NT2/D1 (cell line): ENCODE data around the gene SH2D6.

ENCODE experiments used
- DNase-seq: peaks from one replicate; pipeline ENCODE4 v3.0.0-alpha.2; 2011; ENCODE audit warnings: low read depth, low spot score
- H3K27me3 ChIP-seq: 2 replicates; pipeline ENCODE4 v1.6.0; 2011; ENCODE audit warnings: mild to moderate bottlenecking; ENCODE audit not compliant: insufficient read length, insufficient read depth
- H3K36me3 ChIP-seq: 2 replicates; pipeline ENCODE4 v1.6.1; 2011; ENCODE audit warnings: mild to moderate bottlenecking, low read length, mixed read lengths; ENCODE audit not compliant: insufficient read depth, insufficient read length
- H3K4me1 ChIP-seq: 2 replicates; pipeline ENCODE4 v1.5.1; 2011; ENCODE audit not compliant: insufficient read depth, insufficient read length
- H3K4me3 ChIP-seq: 2 replicates; pipeline ENCODE4 v1.5.1; 2011; ENCODE audit warnings: low read depth; ENCODE audit not compliant: insufficient read length
- H3K9ac ChIP-seq: 2 replicates; pipeline ENCODE4 v1.6.0; 2011; ENCODE audit warnings: low read depth; ENCODE audit not compliant: insufficient read length
- H3K9me3 ChIP-seq: 2 replicates; pipeline ENCODE4 v1.5.1; 2011; ENCODE audit warnings: mild to moderate bottlenecking, low read length; ENCODE audit not compliant: insufficient read depth
- SUZ12 ChIP-seq: IDR thresholded peaks from 2 replicates; pipeline ENCODE4 v1.6.1; 2011; ENCODE audit not compliant: insufficient read length, insufficient read depth; ENCODE audit errors: extremely low read depth
- YY1 ChIP-seq: IDR thresholded peaks from 2 replicates; pipeline ENCODE4 v1.6.1; 2011; ENCODE audit not compliant: insufficient read length, insufficient read depth
- ZNF274 ChIP-seq: IDR thresholded peaks from 2 replicates; pipeline ENCODE4 v1.6.1; 2011; ENCODE audit warnings: mild to moderate bottlenecking, low read depth, low read length

Gene SH2D6

DNA sequence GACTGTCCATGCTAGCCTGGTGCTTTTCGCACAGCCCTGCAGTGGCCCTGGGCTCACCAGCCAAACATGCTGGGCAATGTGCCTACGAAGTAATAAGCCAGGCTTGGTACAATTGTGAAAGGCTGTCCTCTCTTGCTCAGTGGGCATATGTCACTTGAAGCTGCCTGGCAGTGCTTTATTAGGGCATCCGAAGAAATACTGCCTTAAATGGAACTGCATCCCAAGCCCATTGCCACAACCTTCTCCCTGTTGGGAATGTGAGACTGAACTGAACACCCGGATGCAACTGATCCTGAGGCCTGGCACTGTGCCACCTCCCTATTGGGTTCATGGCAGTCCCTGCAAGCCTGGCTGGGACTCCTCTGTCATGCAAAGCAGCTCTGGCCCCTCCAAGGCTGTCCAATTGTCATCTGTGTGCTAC, 24.2 kb upstream of the SH2D6 start:
- no peak overlapping the region for H3K9ac ChIP-seq
- peaks cover 7% of the 10 kb centered on the region for H3K4me1 ChIP-seq
- no peak overlapping the region for H3K4me3 ChIP-seq
- no peak for DNase-seq
- H3K36me3 ChIP-seq: peaks cover 73% of the 10 kb centered on the region
- no peaks in the 10 kb centered on the region for H3K9me3 ChIP-seq
- H3K27me3 ChIP-seq: no peaks in the 10 kb centered on the region
- TF ChIP-seq YY1 (no peak), SUZ12 (no peak), ZNF274 (no peak)

DNA sequence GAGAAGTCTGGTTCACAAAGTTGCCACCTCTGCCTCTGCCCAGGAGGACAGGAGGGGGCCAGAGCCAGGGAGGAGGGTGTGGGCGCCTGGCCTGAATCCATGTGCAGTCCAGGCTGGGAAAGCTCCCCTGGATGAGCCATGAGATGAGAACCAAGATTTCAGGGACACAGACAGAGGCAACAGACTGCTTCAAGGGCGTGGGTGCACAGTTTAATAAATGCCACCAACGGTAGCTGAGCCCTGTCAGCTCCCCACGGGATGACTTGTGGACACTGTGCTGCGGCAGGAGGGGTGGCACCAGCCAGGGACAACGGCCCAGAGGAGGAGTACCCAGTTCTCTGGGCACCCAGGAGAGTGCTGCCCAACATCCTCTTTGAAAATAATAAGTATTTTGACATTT, 23.5 kb upstream of the SH2D6 start:
- H3K9ac ChIP-seq: no peak overlapping the region
- no peaks in the 10 kb centered on the region for H3K27me3 ChIP-seq
- TF ChIP-seq YY1 (no peak), ZNF274 (no peak), SUZ12 (no peak)
- no peak overlapping the region for H3K4me3 ChIP-seq
- peaks cover 7% of the 10 kb centered on the region for H3K4me1 ChIP-seq
- no peak for DNase-seq
- no peaks in the 10 kb centered on the region for H3K9me3 ChIP-seq
- peaks cover 68% of the 10 kb centered on the region for H3K36me3 ChIP-seq

- H3K9me3 ChIP-seq: no peaks in the 10 kb centered on the region
- TF ChIP-seq YY1 (no peak), SUZ12 (no peak), ZNF274 (no peak)
- H3K4me1 ChIP-seq: peaks cover 7% of the 10 kb centered on the region
- H3K36me3 ChIP-seq: peaks cover 68% of the 10 kb centered on the region
- H3K9ac ChIP-seq: no peak overlapping the region
- no peak overlapping the region for H3K4me3 ChIP-seq
- no peak for DNase-seq
- no peaks in the 10 kb centered on the region for H3K27me3 ChIP-seq
Observed at GRCh38 chr2:85395912-85396475, 22.5 kb upstream of the SH2D6 start.

DNA sequence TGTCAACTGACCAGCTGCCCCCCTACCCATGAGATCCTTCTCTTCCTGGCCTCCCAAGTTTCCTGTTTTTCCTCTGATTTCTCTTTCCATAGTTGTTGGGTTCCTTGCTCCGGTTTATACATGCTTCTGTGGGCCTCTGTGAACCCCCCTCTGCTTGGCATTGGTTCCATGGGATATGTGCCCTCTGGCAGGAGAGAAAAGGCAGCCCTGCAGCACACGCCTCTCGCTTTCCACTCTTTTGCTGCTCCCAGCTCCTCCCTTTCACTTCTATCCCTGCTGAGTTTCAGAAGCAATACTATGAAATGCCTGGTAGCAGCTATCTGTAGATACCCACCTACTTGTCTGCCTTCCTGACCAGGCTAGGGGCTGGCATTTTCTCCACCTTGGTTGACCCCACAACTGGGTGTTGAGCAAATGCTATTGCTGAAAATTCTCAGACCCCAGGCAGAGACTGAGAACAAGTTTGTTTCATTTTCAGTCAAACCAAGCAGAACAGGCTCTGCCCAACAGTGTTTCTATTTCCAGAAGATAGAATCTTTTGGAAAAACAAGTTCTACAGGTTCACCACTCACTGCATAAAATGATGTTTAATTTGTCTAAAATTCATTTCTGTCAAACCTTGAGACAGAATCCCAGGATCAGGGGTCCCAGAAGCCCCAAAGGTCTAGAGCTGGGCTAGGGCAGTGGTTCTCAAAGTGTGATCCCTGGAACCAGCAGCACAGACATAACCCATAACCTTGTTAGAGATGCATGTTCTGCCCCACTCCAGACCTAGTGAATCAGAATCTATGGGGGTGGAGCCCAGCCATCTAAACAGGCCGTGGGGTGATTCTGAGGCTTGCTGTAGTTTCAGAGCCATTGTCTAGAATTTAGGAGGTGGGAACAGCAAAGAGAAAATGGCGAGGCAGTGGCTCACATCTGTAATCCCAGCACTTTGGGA, 21.7 kb upstream of the SH2D6 start:
- Histone ChIP-seq H3K9me3 (no peaks in the 10 kb centered on the region), H3K27me3 (no peaks in the 10 kb centered on the region), H3K9ac (no peak overlapping the region), H3K36me3 (peaks cover 69% of the 10 kb centered on the region), H3K4me3 (no peak overlapping the region), H3K4me1 (peaks cover 7% of the 10 kb centered on the region)
- no peak for TF ChIP-seq ZNF274
- no peak for TF ChIP-seq YY1
- no peak for TF ChIP-seq SUZ12
- no peak for DNase-seq

DNA sequence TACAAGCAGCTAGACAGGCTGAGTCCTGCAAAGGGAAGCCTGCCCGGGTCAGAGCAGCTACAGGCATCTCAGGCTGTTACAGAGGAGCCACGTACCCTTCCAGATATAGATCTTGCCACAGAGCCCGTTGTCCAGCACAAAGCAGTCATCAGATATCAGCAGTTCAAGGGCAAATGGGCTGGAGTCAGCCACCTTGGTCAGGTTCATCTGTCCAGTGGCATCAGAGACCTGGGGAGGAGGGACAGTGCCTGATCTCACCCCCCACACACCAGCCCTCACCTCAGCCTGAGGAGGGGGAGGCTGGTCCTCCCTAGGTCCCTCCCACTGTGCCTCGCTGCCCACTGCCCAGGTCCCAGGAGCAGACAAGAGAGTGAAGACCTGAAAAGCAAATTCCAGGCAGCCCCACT, 20.6 kb upstream of the SH2D6 start:
- TF ChIP-seq SUZ12 (no peak), YY1 (no peak), ZNF274 (no peak)
- peaks cover 7% of the 10 kb centered on the region for H3K4me1 ChIP-seq
- H3K9ac ChIP-seq: no peak overlapping the region
- H3K36me3 ChIP-seq: peaks cover 71% of the 10 kb centered on the region
- H3K27me3 ChIP-seq: no peaks in the 10 kb centered on the region
- DNase-seq: no peak
- no peak overlapping the region for H3K4me3 ChIP-seq
- no peaks in the 10 kb centered on the region for H3K9me3 ChIP-seq

GRCh38 chr2:85398426-85399182, 19.9 kb upstream of the SH2D6 start:
- no peaks in the 10 kb centered on the region; the same call in 1 of the 2 replicates for H3K9me3 ChIP-seq
- TF ChIP-seq YY1 (no peak), ZNF274 (no peak), SUZ12 (no peak)
- no peak for DNase-seq
- H3K9ac ChIP-seq: no peak overlapping the region
- no peak overlapping the region for H3K4me3 ChIP-seq
- H3K27me3 ChIP-seq: no peaks in the 10 kb centered on the region
- peaks cover 71% of the 10 kb centered on the region for H3K36me3 ChIP-seq
- peaks cover 7% of the 10 kb centered on the region for H3K4me1 ChIP-seq

DNA sequence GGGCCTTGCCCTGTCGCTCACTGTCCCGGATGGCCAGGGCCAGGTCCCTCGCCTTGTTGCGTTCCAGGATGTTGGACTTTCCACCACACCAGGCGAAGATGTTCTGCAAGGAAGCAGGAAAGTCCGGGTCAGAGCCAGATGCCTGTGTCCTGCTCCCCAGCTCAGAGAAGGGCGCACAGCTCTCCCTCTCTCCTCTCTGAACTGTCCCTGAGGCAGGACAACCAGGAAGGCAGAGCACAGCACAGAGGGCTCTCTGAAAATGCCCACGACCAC, 19.4 kb upstream of the SH2D6 start:
- no peak for DNase-seq
- peaks cover 66% of the 10 kb centered on the region for H3K36me3 ChIP-seq
- TF ChIP-seq SUZ12 (no peak), ZNF274 (no peak), YY1 (no peak)
- no peak overlapping the region for H3K9ac ChIP-seq
- H3K9me3 ChIP-seq: peaks cover 3% of the 10 kb centered on the region
- H3K27me3 ChIP-seq: no peaks in the 10 kb centered on the region
- H3K4me3 ChIP-seq: no peak overlapping the region
- peaks cover 7% of the 10 kb centered on the region for H3K4me1 ChIP-seq
